ENCODE results near the gene PIGP. TPM values are rescaled to one million over a fixed set of nuclear protein-coding genes. Genes with fewer than 3 reads are reported as not detected.
A peak's percentile ranks its signal among the peaks of the same experiment; 100 is the strongest.

Gene PIGP
- total and polyA plus RNA-seq, 2 of the 13 experiments (the other 11 are each of a cell fraction or from before 2014, with no cell fraction given), result 14.8 to 33.4 TPM

- TF ChIP-seq KDM1A (CRISPR knock-in tag; IDR thresholded peaks at IDR 0.05) (peak; percentile 35; the same call in 1 of the 2 replicates), ZSCAN20 (CRISPR knock-in tag; IDR thresholded peaks at IDR 0.05; ENCODE audit: borderline replicate concordance) (no peak), HOXA9 (CRISPR knock-in tag; IDR thresholded peaks at IDR 0.05; ENCODE audit: borderline replicate concordance) (no peak), HOXD1 (CRISPR knock-in tag; IDR thresholded peaks at IDR 0.05) (no peak), ZNF503 (CRISPR knock-in tag; IDR thresholded peaks at IDR 0.05) (peak; percentile 85), ERF (CRISPR knock-in tag; IDR thresholded peaks at IDR 0.05) (peak; percentile 59; the same call in 1 of the 2 replicates), ZSCAN5A (CRISPR knock-in tag; IDR thresholded peaks at IDR 0.05; ENCODE audit: borderline replicate concordance) (no peak), CEBPB (IDR thresholded peaks at IDR 0.05; ENCODE audit: borderline replicate concordance, low read depth, low read length) (peak; percentile 99), GABPB1 (CRISPR knock-in tag; IDR thresholded peaks at IDR 0.05) (no peak; the same call in 1 of the 2 replicates), RFX5 (IDR thresholded peaks at IDR 0.05; ENCODE audit: low read depth, low read length) (no peak), ZNF549 (CRISPR knock-in tag; IDR thresholded peaks at IDR 0.05) (no peak), RCOR2 (CRISPR knock-in tag; IDR thresholded peaks at IDR 0.05) (peak; percentile 89), FOXK2 (IDR thresholded peaks at IDR 0.05) (peak; percentile 79), PRDM10 (CRISPR knock-in tag; IDR thresholded peaks at IDR 0.05; ENCODE audit: low read depth) (no peak), THAP7 (CRISPR knock-in tag; IDR thresholded peaks at IDR 0.05) (no peak), MIER2 (CRISPR knock-in tag; IDR thresholded peaks at IDR 0.05) (no peak), CBX1 (IDR thresholded peaks at IDR 0.05; ENCODE audit: low read depth) (no peak), ZNF557 (CRISPR knock-in tag; IDR thresholded peaks at IDR 0.05) (no peak), SNRNP70 (IDR thresholded peaks at IDR 0.05; ENCODE audit: low read depth, low read length) (no peak), NR2F6 (IDR thresholded peaks at IDR 0.05) (peak; percentile 84), NR2F6 (CRISPR knock-in tag; IDR thresholded peaks at IDR 0.05) (peak; percentile 87), ZNF598 (CRISPR knock-in tag; IDR thresholded peaks at IDR 0.05; ENCODE audit: borderline replicate concordance) (no peak), AHR (CRISPR knock-in tag; IDR thresholded peaks at IDR 0.05) (no peak), ZFP37 (CRISPR knock-in tag; IDR thresholded peaks at IDR 0.05; ENCODE audit: borderline replicate concordance) (0 out of 2 replicates have a peak, but pooled peaks have one; percentile 34), RXRB (CRISPR knock-in tag; IDR thresholded peaks at IDR 0.05; ENCODE audit: borderline replicate concordance) (peak; percentile 76; the same call in 1 of the 2 replicates)
Observed at GRCh38 chr21:37082856-37083528, 10.1 kb upstream of the PIGP start (continued).
